Mesenchymal stem cell (in vitro differentiated cells and primary cell): ENCODE measurements around the gene VAX1.

Experiments
- DNase-seq: peaks from one replicate; pipeline ENCODE4 v3.0.0-alpha.2; 2013
- H2AFZ ChIP-seq: one replicate; pipeline ENCODE4 v1.6.1; 2013; ENCODE audit warnings: low read depth, mild to moderate bottlenecking, control low read depth, inconsistent platforms, low read length, moderate library complexity
- H2AK5ac ChIP-seq: 2 replicates; pipeline ENCODE4 v1.6.1; 2013; ENCODE audit warnings: low read length, moderate library complexity, mild to moderate bottlenecking, inconsistent platforms; ENCODE audit not compliant: severe bottlenecking
- H2BK120ac ChIP-seq: one replicate; pipeline ENCODE4 v1.6.1; 2013; ENCODE audit warnings: low read depth, mild to moderate bottlenecking, inconsistent platforms, low read length, moderate library complexity
- H2BK12ac ChIP-seq, 2 experiments: one replicate each; pipeline ENCODE4 v1.6.1; 2013; ENCODE audit warnings: inconsistent platforms in 2 of 2, low read length in 2 of 2, mild to moderate bottlenecking in 2 of 2, moderate library complexity in 2 of 2, control low read depth in 1 of 2
- H2BK15ac ChIP-seq: one replicate; pipeline ENCODE4 v1.6.1; 2013; ENCODE audit warnings: mild to moderate bottlenecking, low read depth, inconsistent platforms; ENCODE audit not compliant: poor library complexity, severe bottlenecking
- H2BK5ac ChIP-seq: 2 replicates; pipeline ENCODE4 v1.6.1; 2013; ENCODE audit warnings: low read depth, mild to moderate bottlenecking, low read length, control low read depth, inconsistent platforms; ENCODE audit not compliant: poor library complexity, severe bottlenecking
- H3K14ac ChIP-seq, 2 experiments: one replicate each; pipeline ENCODE4 v1.6.1; 2013; ENCODE audit warnings: inconsistent platforms in 2 of 2, low read length in 2 of 2, control low read depth in 1 of 2, mild to moderate bottlenecking in 1 of 2, moderate library complexity in 1 of 2
- H3K18ac ChIP-seq, 2 experiments: one replicate each; pipeline ENCODE4 v1.6.1; 2013; ENCODE audit warnings: inconsistent platforms in 2 of 2, low read length in 2 of 2, control low read depth in 1 of 2, low read depth in 1 of 2, mild to moderate bottlenecking in 1 of 2
- H3K23ac ChIP-seq, 2 experiments: one replicate each; pipeline ENCODE4 v1.6.1; 2013; ENCODE audit warnings: inconsistent platforms in 2 of 2, low read length in 2 of 2, mild to moderate bottlenecking in 2 of 2, moderate library complexity in 2 of 2, control low read depth in 1 of 2
- H3K27ac ChIP-seq: 2 replicates; pipeline ENCODE4 v1.5.1; 2013; ENCODE audit warnings: mild to moderate bottlenecking, moderate library complexity, low read length, control low read depth, inconsistent platforms; ENCODE audit not compliant: poor library complexity, severe bottlenecking
- H3K27me3 ChIP-seq, 2 experiments: 2 replicates each; pipeline versions ENCODE4 v1.6.1 to v1.7.0; 2013; ENCODE audit warnings: low read length in 2 of 2, mild to moderate bottlenecking in 2 of 2, moderate library complexity in 2 of 2, control low read depth in 1 of 2, inconsistent platforms in 1 of 2; ENCODE audit not compliant: control insufficient read depth in 1 of 2, insufficient read depth in 1 of 2
- H3K36me3 ChIP-seq, 2 experiments: 2 replicates each; pipeline versions ENCODE4 v1.6.1 to v1.7.0; 2013; ENCODE audit warnings: low read length in 2 of 2, control low read depth in 1 of 2, inconsistent platforms in 1 of 2, low read depth in 1 of 2, mild to moderate bottlenecking in 1 of 2; ENCODE audit not compliant: insufficient read depth in 2 of 2, control insufficient read depth in 1 of 2
- H3K4ac ChIP-seq, 2 experiments: one replicate each; pipeline ENCODE4 v1.6.1; 2013; ENCODE audit warnings: inconsistent platforms in 2 of 2, low read length in 2 of 2, mild to moderate bottlenecking in 2 of 2, moderate library complexity in 2 of 2, control low read depth in 1 of 2, low read depth in 1 of 2
- H3K4me1 ChIP-seq: 2 replicates; pipeline ENCODE4 v1.6.1; 2013; ENCODE audit warnings: low read depth, low read length, control low read depth; ENCODE audit not compliant: control insufficient read depth, insufficient read depth
- H3K4me2 ChIP-seq: 2 replicates; pipeline ENCODE4 v1.6.1; 2013; ENCODE audit warnings: low read length, mild to moderate bottlenecking, inconsistent platforms; ENCODE audit not compliant: poor library complexity, severe bottlenecking
- H3K4me3 ChIP-seq, 2 experiments: 2 replicates each; pipeline versions ENCODE4 v1.5.1 to v1.7.0; 2013; ENCODE audit warnings: low read length in 2 of 2, mild to moderate bottlenecking in 2 of 2, control low read depth in 1 of 2, low read depth in 1 of 2; ENCODE audit not compliant: insufficient read depth in 1 of 2
- H3K79me1 ChIP-seq: replicated peaks from 2 replicates; pipeline ENCODE4 v1.6.1; 2013; ENCODE audit warnings: mild to moderate bottlenecking, control low read depth, low read length, inconsistent platforms; ENCODE audit not compliant: poor library complexity, severe bottlenecking
- H3K9ac ChIP-seq: 2 replicates; pipeline ENCODE4 v1.7.0; 2013; ENCODE audit warnings: mild to moderate bottlenecking, low read length, moderate library complexity
- H3K9me3 ChIP-seq: 2 replicates; pipeline ENCODE4 v1.7.0; 2013; ENCODE audit warnings: mild to moderate bottlenecking, low read length; ENCODE audit not compliant: control insufficient read depth
- H4K8ac ChIP-seq: one replicate; pipeline ENCODE4 v1.6.1; 2013; ENCODE audit warnings: inconsistent platforms, mild to moderate bottlenecking, low read length, moderate library complexity
- H4K91ac ChIP-seq: one replicate; pipeline ENCODE4 v1.6.1; 2013; ENCODE audit warnings: mild to moderate bottlenecking, low read length, inconsistent platforms
- WGBS: methylation state at CpG from one replicate; pipeline ENCODE4 v1.1.7; 2013; ENCODE audit warnings: mixed read lengths; 5-methylcytosine and 5-hydroxymethylcytosine counted together

Gene VAX1

GRCh38 chr10:117148284-117148683, 10.2 kb upstream of the VAX1 start:
- Histone ChIP-seq H3K4me3 (no peak overlapping the region), H4K91ac (no peak overlapping the region), H3K27ac (no peak overlapping the region), H3K27me3 (peaks cover 57 to 63% of the 10 kb centered on the region in 2 experiments), H3K14ac (no peak overlapping the region), H3K18ac (no peak overlapping the region), H3K4me2 (no peak overlapping the region), H2BK120ac (no peak overlapping the region), H3K36me3 (no peaks in the 10 kb centered on the region), H2BK15ac (no peak overlapping the region), H2BK5ac (no peak overlapping the region), H2AK5ac (no peak overlapping the region), H4K8ac (no peak overlapping the region), H3K4me1 (no peaks in the 10 kb centered on the region), H3K79me1 (no peaks in the 10 kb centered on the region), H3K23ac (no peak overlapping the region), H3K4ac (no peak overlapping the region), H3K9me3 (peaks cover 15% of the 10 kb centered on the region), H2BK12ac (no peak overlapping the region), H2AFZ (no peak overlapping the region), H3K9ac (no peak overlapping the region)
- DNase-seq: no peak
- WGBS: 79% methylated on average over 2 of the region's 3 CpGs

- peaks cover 24% of the 10 kb centered on the region for H3K9me3 ChIP-seq
- H3K27me3 ChIP-seq: peaks cover 75 to 81% of the 10 kb centered on the region in 2 experiments
- no peaks in the 10 kb centered on the region for H3K36me3 ChIP-seq
- H3K79me1 ChIP-seq: no peaks in the 10 kb centered on the region
- no peak overlapping the region for H2BK15ac ChIP-seq
- H3K4ac ChIP-seq: no peak overlapping the region
- no peak overlapping the region for H3K14ac ChIP-seq
- H3K27ac ChIP-seq: no peak overlapping the region
- H3K4me3 ChIP-seq: no peak overlapping the region
- H3K4me2 ChIP-seq: no peak overlapping the region
- no peak overlapping the region for H2BK5ac ChIP-seq
- H2BK12ac ChIP-seq: no peak overlapping the region
- no peak overlapping the region for H4K8ac ChIP-seq
- no peak overlapping the region for H2AFZ ChIP-seq
- H3K9ac ChIP-seq: no peak overlapping the region
- no peak overlapping the region for H3K18ac ChIP-seq
- WGBS: 50% methylated on average over 4 of the region's 4 CpGs
- H2BK120ac ChIP-seq: no peak overlapping the region
- H3K23ac ChIP-seq: no peak overlapping the region
- no peak overlapping the region for H4K91ac ChIP-seq
- no peak overlapping the region for H2AK5ac ChIP-seq
- no peaks in the 10 kb centered on the region for H3K4me1 ChIP-seq
- no peak for DNase-seq
Measured at GRCh38 chr10:117145019-117145418, 6.9 kb upstream of the VAX1 start.

GRCh38 chr10:117143103-117143823, 5.2 kb upstream of the VAX1 start:
- H3K27me3 ChIP-seq: peaks cover 72 to 84% of the 10 kb centered on the region in 2 experiments
- H3K4me3 ChIP-seq: no peak overlapping the region
- H3K79me1 ChIP-seq: no peaks in the 10 kb centered on the region
- no peak overlapping the region for H3K4me2 ChIP-seq
- no peak overlapping the region for H4K91ac ChIP-seq
- H2BK120ac ChIP-seq: no peak overlapping the region
- no peak overlapping the region for H3K23ac ChIP-seq
- H3K14ac ChIP-seq: no peak overlapping the region
- DNase-seq: no peak
- H3K27ac ChIP-seq: no peak overlapping the region
- H3K36me3 ChIP-seq: no peaks in the 10 kb centered on the region
- peaks cover 4% of the 10 kb centered on the region for H3K4me1 ChIP-seq
- no peak overlapping the region for H3K9ac ChIP-seq
- no peak overlapping the region for H3K18ac ChIP-seq
- H3K9me3 ChIP-seq: peaks cover 24% of the 10 kb centered on the region
- no peak overlapping the region for H2AFZ ChIP-seq
- no peak overlapping the region for H4K8ac ChIP-seq
- 80% methylated on average over 3 of the region's 5 CpGs for WGBS
- no peak overlapping the region for H2BK12ac ChIP-seq
- H2BK5ac ChIP-seq: no peak overlapping the region
- no peak overlapping the region for H2BK15ac ChIP-seq
- no peak overlapping the region for H3K4ac ChIP-seq
- H2AK5ac ChIP-seq: no peak overlapping the region

- no peak overlapping the region for H3K9ac ChIP-seq
- no peak overlapping the region for H2AFZ ChIP-seq
- no peak overlapping the region for H2BK5ac ChIP-seq
- H3K27ac ChIP-seq: no peak overlapping the region
- no peak overlapping the region for H2BK15ac ChIP-seq
- H3K14ac ChIP-seq: no peak overlapping the region
- no peak overlapping the region for H4K8ac ChIP-seq
- H3K18ac ChIP-seq: no peak overlapping the region
- 3% methylated on average over 18 of the region's 23 CpGs for WGBS
- no peaks in the 10 kb centered on the region for H3K79me1 ChIP-seq
- H2BK120ac ChIP-seq: no peak overlapping the region
- H3K36me3 ChIP-seq: no peaks in the 10 kb centered on the region
- peaks cover 20% of the 10 kb centered on the region for H3K4me1 ChIP-seq
- no peak overlapping the region for H3K23ac ChIP-seq
- no peak overlapping the region for H3K4ac ChIP-seq
- peaks cover 24% of the 10 kb centered on the region for H3K9me3 ChIP-seq
- H3K27me3 ChIP-seq: peaks cover 84 to 91% of the 10 kb centered on the region in 2 experiments
- H2AK5ac ChIP-seq: no peak overlapping the region
- H3K4me3 ChIP-seq: no peak overlapping the region
- H2BK12ac ChIP-seq: no peak overlapping the region
- H4K91ac ChIP-seq: no peak overlapping the region
- H3K4me2 ChIP-seq: no peak overlapping the region
- no peak for DNase-seq
Measured at GRCh38 chr10:117140525-117140902, 2.4 kb upstream of the VAX1 start.
